ENCODE measurements around the gene FBXO44.
A peak's percentile ranks its signal among the peaks of the same experiment; 100 is the strongest.

The FBXO44 gene

GRCh38 chr1:11707621-11708276 is 53.1 kb downstream of the FBXO44 start:
- H3K36me3 ChIP-seq = peaks cover 0 to 72% (median 51%) of the 10 kb centered on the region in 11 experiments; a peak in 18 of 22 replicates
- no peak for TF ChIP-seq Cebpa-rat (IDR thresholded peaks at IDR 0.05)
- H3K27ac ChIP-seq = peak overlapping the region in 9 of 11 experiments; percentile 21 to 81 (median 65); a peak in 17 of 22 replicates
- H4K20me1 ChIP-seq = peaks cover 0 to 77% (median 59%) of the 10 kb centered on the region in 11 experiments; a peak in 18 of 22 replicates
- peaks cover 40 to 69% (median 67%) of the 10 kb centered on the region in 10 experiments for H3K4me1 ChIP-seq
- no peaks in the 10 kb centered on the region for H3K27me3 ChIP-seq
- H3K4me3 ChIP-seq = peak overlapping the region in 2 of 10 experiments; percentile 9 to 21; a peak in 2 of 20 replicates
- H3K9me3 ChIP-seq (replicated peaks in 1 of 11) = no peaks in the 10 kb centered on the region
- peak overlapping the region in 10 of 11 experiments; percentile 1 to 73 (median 40); a peak in 16 of 22 replicates for H3K9ac ChIP-seq
- peak overlapping the region; percentile 55 to 97 (median 92) for H3K4me2 ChIP-seq

- peak overlapping the region in 7 of 11 experiments; percentile 32 to 73 (median 53); a peak in 9 of 22 replicates for H3K9ac ChIP-seq
- peak overlapping the region; percentile 55 to 97 (median 92) for H3K4me2 ChIP-seq
- peak in 3 of 11 experiments; percentile 40 to 65 (median 42); a peak in 4 of 22 replicates for TF ChIP-seq Cebpa-rat (IDR thresholded peaks at IDR 0.05)
- peaks cover 30 to 59% (median 57%) of the 10 kb centered on the region in 10 experiments for H3K4me1 ChIP-seq
- no peaks in the 10 kb centered on the region for H3K9me3 ChIP-seq (replicated peaks in 1 of 11)
- no peak overlapping the region for H3K4me3 ChIP-seq
- H3K27me3 ChIP-seq = no peaks in the 10 kb centered on the region
- H3K36me3 ChIP-seq = peaks cover 0 to 79% (median 61%) of the 10 kb centered on the region in 11 experiments; a peak in 18 of 22 replicates
- H3K27ac ChIP-seq = peak overlapping the region in 8 of 11 experiments; percentile 21 to 81 (median 69); a peak in 16 of 22 replicates
- H4K20me1 ChIP-seq = peaks cover 0 to 67% (median 49%) of the 10 kb centered on the region in 11 experiments; a peak in 18 of 22 replicates
Measured at GRCh38 chr1:11708554-11709350, 54.1 kb downstream of the FBXO44 start.

GRCh38 chr1:11711490-11711889 is 56.8 kb downstream of the FBXO44 start:
- TF ChIP-seq Cebpa-rat (IDR thresholded peaks at IDR 0.05) = no peak
- Histone ChIP-seq H3K4me1 (peaks cover 14 to 31% (median 30%) of the 10 kb centered on the region in 10 experiments), H3K9me3 (replicated peaks in 1 of 11) (no peaks in the 10 kb centered on the region), H4K20me1 (peaks cover 0 to 39% (median 22%) of the 10 kb centered on the region in 11 experiments; a peak in 15 of 22 replicates), H3K27me3 (no peaks in the 10 kb centered on the region), H3K9ac (0 out of 22 replicates have a peak overlapping the region, but pooled peaks of 1 of the 11 experiments have one; percentile 24), H3K4me3 (no peak overlapping the region), H3K27ac (no peak overlapping the region), H3K36me3 (peaks cover 0 to 96% (median 83%) of the 10 kb centered on the region in 11 experiments; a peak in 18 of 22 replicates), H3K4me2 (no peak overlapping the region)

- H3K9ac ChIP-seq = peak overlapping the region in 1 of 11 experiments; percentile 24; a peak in 1 of 22 replicates
- H3K9me3 ChIP-seq (replicated peaks in 1 of 11) = no peaks in the 10 kb centered on the region
- no peak overlapping the region for H3K4me2 ChIP-seq
- H4K20me1 ChIP-seq = peaks cover 0 to 31% (median 19%) of the 10 kb centered on the region in 11 experiments; a peak in 14 of 22 replicates
- TF ChIP-seq Cebpa-rat (IDR thresholded peaks at IDR 0.05) = no peak
- H3K4me1 ChIP-seq = peaks cover 11 to 23% (median 22%) of the 10 kb centered on the region in 10 experiments
- no peak overlapping the region for H3K4me3 ChIP-seq
- H3K36me3 ChIP-seq = peaks cover 0 to 96% (median 88%) of the 10 kb centered on the region in 11 experiments; a peak in 18 of 22 replicates
- 0 out of 22 replicates have a peak overlapping the region, but pooled peaks of 1 of the 11 experiments have one; percentile 12 for H3K27ac ChIP-seq
- no peaks in the 10 kb centered on the region for H3K27me3 ChIP-seq
Measured at GRCh38 chr1:11712285-11712684, 57.6 kb downstream of the FBXO44 start.

Data from BLaER1 treated with 17β-estradiol and CSF1 and Interleukin-3, amounts not matched to agents 10 nM and 100 nM (cell line).